ENCODE measurements around the gene PPP2R3A.

- TF ChIP-seq CTCF (conservative IDR thresholded peaks at IDR 0.05; ENCODE audit: low read length): no peak
- no peak for TF ChIP-seq EZH2phosphoT487 (IDR thresholded peaks at IDR 0.05; ENCODE audit: borderline replicate concordance)
These were observed 5.1 kb downstream of the PPP2R3A start for GRCh38 chr3:135970506-135971116.

All from Loucy (cell line).